Ammon's horn (tissue), 1 donor: Measurements from ENCODE around the gene PEPD.

Source experiments
- DNase-seq: peaks from one replicate; pipeline ENCODE4 v3.0.0-alpha.2; 2016; ENCODE audit warnings: low spot score

Gene PEPD

GRCh38 chr19:33383720-33384292 lies 137.8 kb downstream of the PEPD start:
- no peak for DNase-seq

GRCh38 chr19:33382982-33383381 lies 138.6 kb downstream of the PEPD start:
- no peak for DNase-seq

- no peak for DNase-seq
Measured at GRCh38 chr19:33382006-33382405, 139.6 kb downstream of the PEPD start.

GRCh38 chr19:33381101-33381500 lies 140.5 kb downstream of the PEPD start:
- DNase-seq: no peak

- no peak for DNase-seq
Measured at GRCh38 chr19:33379151-33379829, 142.3 kb downstream of the PEPD start.

GRCh38 chr19:33377586-33378475 lies 143.8 kb downstream of the PEPD start:
- no peak for DNase-seq

GRCh38 chr19:33376941-33377557 lies 144.5 kb downstream of the PEPD start:
- DNase-seq: no peak

- no peak for DNase-seq
Measured at GRCh38 chr19:33376423-33376822, 145.2 kb downstream of the PEPD start.

- DNase-seq: no peak
Measured at GRCh38 chr19:33375837-33376159, 145.8 kb downstream of the PEPD start.

GRCh38 chr19:33375156-33375836 lies 146.3 kb downstream of the PEPD start:
- no peak for DNase-seq

- no peak for DNase-seq
Measured at GRCh38 chr19:33374236-33374714, 147.3 kb downstream of the PEPD start.

- DNase-seq: peak; percentile 94
Measured at GRCh38 chr19:33373453-33374235, 147.9 kb downstream of the PEPD start, which contains the start of gene CEBPG. Gene CEBPG, plus strand, starts transcription at chr19:33373709. Its CDS starts 5,531 bp downstream, at chr19:33379240.

GRCh38 chr19:33370783-33371182 lies 150.8 kb downstream of the PEPD start:
- DNase-seq: no peak

- DNase-seq: no peak
Measured at GRCh38 chr19:33368074-33368864, 153.3 kb downstream of the PEPD start.

- no peak for DNase-seq
Measured at GRCh38 chr19:33366897-33367296, 154.7 kb downstream of the PEPD start.

- DNase-seq: no peak
Measured at GRCh38 chr19:33366127-33366526, 155.5 kb downstream of the PEPD start.

- no peak for DNase-seq
Measured at GRCh38 chr19:33365691-33366090, 155.9 kb downstream of the PEPD start.

- DNase-seq: no peak
Measured at GRCh38 chr19:33363476-33363875, 158.1 kb downstream of the PEPD start.

GRCh38 chr19:33362508-33363228 lies 158.9 kb downstream of the PEPD start:
- no peak for DNase-seq
